Neural crest cell (in vitro differentiated cells): Measurements from ENCODE around the gene ARHGAP6. TPM values are rescaled to one million over a fixed set of nuclear protein-coding genes. Genes with fewer than 3 reads are reported as not detected.

Experiments
- DNase-seq: peaks from one replicate; pipeline ENCODE4 v3.0.0; 2021; ENCODE audit warnings: low read depth, mixed read lengths, low spot score
- H3K27ac Mint-ChIP-seq: one replicate; pipeline ENCODE4 v1.8.0; 2021; ENCODE audit warnings: mild to moderate bottlenecking, mixed read lengths; ENCODE audit not compliant: unreplicated experiment
- H3K27me3 Mint-ChIP-seq: 2 replicates; pipeline ENCODE4 v1.8.0; 2021; ENCODE audit warnings: low read depth, mild to moderate bottlenecking, mixed read lengths
- H3K36me3 Mint-ChIP-seq: 2 replicates; pipeline ENCODE4 v1.8.0; 2021; ENCODE audit warnings: low read depth, mild to moderate bottlenecking, mixed read lengths
- H3K4me1 Mint-ChIP-seq: 2 replicates; pipeline ENCODE4 v1.8.0; 2021; ENCODE audit warnings: mixed read lengths
- H3K4me3 Mint-ChIP-seq: one replicate; pipeline ENCODE4 v1.8.0; 2021; ENCODE audit warnings: mild to moderate bottlenecking, mixed read lengths
- H3K9me3 Mint-ChIP-seq: 2 replicates; pipeline ENCODE4 v1.8.0; 2021; ENCODE audit warnings: mixed read lengths
- CTCF ChIP-seq: fragments of 200-600 bp; sonication (generic); conservative IDR thresholded peaks from 2 replicates; pipeline ENCODE4 v1.5.0; 2021; ENCODE audit warnings: antibody characterized with exemption, mild to moderate bottlenecking
- total RNA-seq: library from RNA; stranded (reverse); gene quantifications from 2 replicates; pipeline ENCODE4 v1.2.1, GENCODE V29; 2021

ARHGAP6 gene
- total RNA-seq, 1 donor from 2014 or later: 2.7 TPM

GRCh38 chrX:11444052-11444451 lies 221.7 kb downstream of the ARHGAP6 start:
- DNase-seq: no peak
- Mint-ChIP-seq H3K27me3 (no peaks in the 10 kb centered on the region), H3K36me3 (no peaks in the 10 kb centered on the region), H3K4me1 (no peaks in the 10 kb centered on the region), H3K27ac (no peak overlapping the region), H3K4me3 (no peak overlapping the region), H3K9me3 (peaks cover 3% of the 10 kb centered on the region)
- no peak for TF ChIP-seq CTCF

GRCh38 chrX:11439846-11440245 lies 225.9 kb downstream of the ARHGAP6 start:
- H3K4me1 Mint-ChIP-seq: peaks cover 6% of the 10 kb centered on the region
- H3K27ac Mint-ChIP-seq: no peak overlapping the region

GRCh38 chrX:11438767-11439166 lies 227.0 kb downstream of the ARHGAP6 start:
- H3K4me1 Mint-ChIP-seq: peaks cover 6% of the 10 kb centered on the region
- no peaks in the 10 kb centered on the region for H3K27me3 Mint-ChIP-seq
- H3K9me3 Mint-ChIP-seq: peaks cover 3% of the 10 kb centered on the region
- TF ChIP-seq CTCF: no peak
- H3K27ac Mint-ChIP-seq: no peak overlapping the region
- H3K4me3 Mint-ChIP-seq: no peak overlapping the region
- no peak for DNase-seq
- H3K36me3 Mint-ChIP-seq: no peaks in the 10 kb centered on the region

More at GRCh38 chrX:11439846-11440245, 225.9 kb downstream of the ARHGAP6 start:
- DNase-seq: no peak
- Mint-ChIP-seq H3K9me3 (peaks cover 3% of the 10 kb centered on the region), H3K4me3 (no peak overlapping the region), H3K27me3 (no peaks in the 10 kb centered on the region), H3K36me3 (no peaks in the 10 kb centered on the region)
- no peak for TF ChIP-seq CTCF

- Mint-ChIP-seq H3K36me3 (no peaks in the 10 kb centered on the region), H3K27me3 (no peaks in the 10 kb centered on the region), H3K4me3 (no peak overlapping the region), H3K9me3 (peaks cover 6% of the 10 kb centered on the region), H3K4me1 (peaks cover 6% of the 10 kb centered on the region), H3K27ac (no peak overlapping the region)
- no peak for TF ChIP-seq CTCF
- DNase-seq: no peak
These were observed 227.4 kb downstream of the ARHGAP6 start for GRCh38 chrX:11438380-11438723.

GRCh38 chrX:11437642-11438379 lies 227.9 kb downstream of the ARHGAP6 start:
- TF ChIP-seq CTCF: no peak
- Mint-ChIP-seq H3K36me3 (no peaks in the 10 kb centered on the region), H3K27me3 (no peaks in the 10 kb centered on the region), H3K4me3 (no peak overlapping the region), H3K4me1 (peaks cover 6% of the 10 kb centered on the region), H3K27ac (no peak overlapping the region), H3K9me3 (peaks cover 10% of the 10 kb centered on the region)
- no peak for DNase-seq
